K562 (cell line): ENCODE data around the gene OR3A3. TPM values are rescaled to one million over a fixed set of nuclear protein-coding genes. Genes with fewer than 3 reads are reported as not detected.

Source experiments
- ATAC-seq: fragments of 200-7000 bp; cut with Tn5 transposase; 3 replicates; pipeline ENCODE4 v1.9.1; 2020; ENCODE audit warnings: moderate library complexity
- BruUV-seq: library from RNA; stranded (reverse); fragments of 400-500 nt; replicated peaks from 2 replicates; lab custom pipeline; 2021; lab: Mats Ljungman, UMichigan
- CTCF ChIA-PET: fragments of 300-600 bp; formaldehyde crosslinking; extraction: SDS; loops from one replicate; lab custom pipeline; 2021; ENCODE audit warnings: low intra/inter-chr PET ratio; lab: Yijun Ruan, JAX
- POLR2A ChIA-PET: fragments of 300-600, 350-650 bp; sonication (Branson Sonifier 250); formaldehyde crosslinking; extraction: SDS; loops from one replicate; lab custom pipeline; 2021; ENCODE audit warnings: antibody characterized with exemption, inconsistent platforms; lab: Yijun Ruan, JAX
- DNase-seq, 4 experiments: peaks; one replicate each; pipeline versions ENCODE4 v3.0.0 to v3.0.0-alpha.2; 2011 to 2018; ENCODE audit warnings: low spot score in 3 of 4, mixed read lengths in 3 of 4; ENCODE audit errors: extremely low read depth in 1 of 4
- FAIRE-seq: peaks from 2 replicates; lab custom pipeline; 2011; peaks lifted over from hg19 to GRCh38; lab: Jason Lieb, UNC
- H2AFZ ChIP-seq: 2 replicates; pipeline ENCODE4 v1.6.0; 2011; ENCODE audit warnings: low read depth, low read length, control low read depth, inconsistent platforms
- H3K27ac ChIP-seq: fragments of 200-600 bp; 3 replicates; pipeline ENCODE4 v1.8.0; 2011; ENCODE audit warnings: low read depth, mild to moderate bottlenecking, control low read depth, inconsistent platforms, low read length, moderate library complexity, mixed read lengths; ENCODE audit errors: extremely low read depth
- H3K27me3 ChIP-seq, 2 experiments: fragments of 300-600 bp in 1 of 2; 2 replicates in 1 of 2; 3 replicates in 1 of 2; pipeline versions ENCODE4 v1.6.0 to v1.8.0; 2011; ENCODE audit warnings: inconsistent platforms in 2 of 2, low read length in 2 of 2, mild to moderate bottlenecking in 1 of 2, mixed read lengths in 1 of 2, moderate library complexity in 1 of 2; ENCODE audit not compliant: control insufficient read depth in 2 of 2, insufficient read depth in 2 of 2
- H3K36me3 ChIP-seq: fragments of 300-600 bp; 3 replicates; pipeline ENCODE4 v1.8.0; 2011; ENCODE audit warnings: mild to moderate bottlenecking, low read length, inconsistent platforms; ENCODE audit not compliant: control insufficient read depth, insufficient read depth
- H3K4me1 ChIP-seq, 2 experiments: fragments of 200-600 bp in 1 of 2; replicated peaks in 1 of 2; 2 replicates in 1 of 2; 3 replicates in 1 of 2; pipeline versions ENCODE4 v1.5.1 to v1.8.0; 2011; ENCODE audit warnings: inconsistent platforms in 2 of 2, low read length in 2 of 2, mild to moderate bottlenecking in 1 of 2, mixed read lengths in 1 of 2, moderate library complexity in 1 of 2; ENCODE audit not compliant: control insufficient read depth in 2 of 2, insufficient read depth in 2 of 2
- H3K4me2 ChIP-seq: 2 replicates; pipeline ENCODE4 v1.6.1; 2011; ENCODE audit warnings: low read length, control low read depth, inconsistent platforms, mixed read lengths; ENCODE audit not compliant: insufficient read depth
- H3K4me3 ChIP-seq: fragments of 200-600 bp; sonication (generic), shearing (Covaris generic); 2 replicates; pipeline ENCODE4 v1.5.1; 2016; ENCODE audit warnings: control low read depth, inconsistent platforms
- H3K79me2 ChIP-seq: fragments of 200-600 bp; 3 replicates; pipeline ENCODE4 v1.8.0; 2011; ENCODE audit warnings: low read length, inconsistent platforms; ENCODE audit not compliant: control insufficient read depth, insufficient read depth
- H3K9ac ChIP-seq, 2 experiments: 2 replicates each; pipeline versions ENCODE4 v1.6.0 to v1.6.1; 2011; ENCODE audit warnings: low read depth in 2 of 2, low read length in 2 of 2, control low read depth in 1 of 2, inconsistent platforms in 1 of 2, mild to moderate bottlenecking in 1 of 2, mixed read lengths in 1 of 2; ENCODE audit not compliant: insufficient read depth in 1 of 2
- H3K9me1 ChIP-seq: one replicate; pipeline ENCODE4 v1.6.0; 2011; ENCODE audit warnings: inconsistent platforms, mild to moderate bottlenecking, low read length, moderate library complexity; ENCODE audit not compliant: control insufficient read depth, insufficient read depth
- H3K9me3 ChIP-seq: replicated peaks from 2 replicates; pipeline ENCODE4 v1.5.1; 2011; ENCODE audit warnings: low read depth, low read length, inconsistent platforms; ENCODE audit not compliant: control insufficient read depth, insufficient read depth
- H4K20me1 ChIP-seq: replicated peaks from 2 replicates; pipeline ENCODE4 v1.6.1; 2011; ENCODE audit warnings: low read length, inconsistent platforms, mixed read lengths; ENCODE audit not compliant: control insufficient read depth, insufficient read depth
- ETS2 ChIP-seq: IDR thresholded peaks from 2 replicates; pipeline ENCODE4 v1.6.1; 2016; ENCODE audit warnings: borderline replicate concordance, missing genetic modification characterization, mild to moderate bottlenecking, moderate library complexity, missing compliant biosample characterization; ENCODE audit not compliant: poor library complexity, severe bottlenecking
- HOXB6 ChIP-seq: fragments of 250-450 bp; sonication (Bioruptor Pico); IDR thresholded peaks from 2 replicates; pipeline ENCODE4 v1.5.1; 2022; ENCODE audit warnings: mild to moderate bottlenecking, borderline replicate concordance
- KDM2B ChIP-seq: fragments of 250-450 bp; sonication (Bioruptor Pico); IDR thresholded peaks from 2 replicates; pipeline ENCODE4 v1.8.0; 2021; ENCODE audit warnings: mild to moderate bottlenecking, moderate library complexity
- RFX1 ChIP-seq: fragments of 450-650 bp; IDR thresholded peaks from 2 replicates; pipeline ENCODE4 v1.6.1; 2016; ENCODE audit warnings: mild to moderate bottlenecking, moderate library complexity
- RUNX1 ChIP-seq: sonication (generic); IDR thresholded peaks from 2 replicates; pipeline ENCODE4 v1.6.1; 2016; ENCODE audit warnings: antibody characterized with exemption, low read depth
- ZNF507 ChIP-seq: conservative IDR thresholded peaks from 2 replicates; pipeline ENCODE4 v1.6.1; 2017; ENCODE audit warnings: missing genetic modification characterization, missing compliant biosample characterization
- WGBS: fragments of 100-300 bp; shearing (Covaris generic); methylation state at CpG from one replicate; pipeline ENCODE4 v1.1.6; 2016; ENCODE audit warnings: low coverage, mixed read lengths; ENCODE audit not compliant: insufficient coverage; ENCODE audit errors: missing lambda C conversion rate; 5-methylcytosine and 5-hydroxymethylcytosine counted together
- in situ Hi-C: fragments of 300-500 bp; cut with MboI; formaldehyde crosslinking; loops from 4 replicates; pipeline ENCODE4 v1.15.0; 2018; ENCODE audit warnings: inconsistent platforms, mixed read lengths
- intact Hi-C: fragments of 100-400 bp; cut with micrococcal nuclease; formaldehyde crosslinking; loops from 2 replicates; pipeline ENCODE4 v1.14.2; 2022
- polyA plus RNA-seq, 8 experiments: library from polyadenylated mRNA; depleted of rRNA in 4 of 8; stranded (reverse) in 5 of 8; unstranded in 3 of 8; fragments of >200 nt; fragmentation: Nextera tagmentation in 2 of 8; fragmentation: Illumina TruSeq in 1 of 8; extraction: Ambion mirVana in 2 of 8; extraction: Trizol in 1 of 8; gene quantifications; 2 replicates each; pipeline versions ENCODE4 v1.2.1 to v1.2.3, GENCODE V29; 2011 to 2014; ENCODE audit warnings: inconsistent platforms in 1 of 8, missing spikeins in 1 of 8
- small RNA-seq: library from RNA; depleted of rRNA; stranded (forward); fragments of <200 nt; gene quantifications from one replicate; pipeline ENCODE3, GENCODE V24; 2014
- total RNA-seq, 7 experiments: library from RNA; depleted of rRNA in 6 of 7; stranded (reverse); fragments of >200 nt in 6 of 7; fragmentation: Illumina TruSeq in 2 of 7; extraction: Trizol in 2 of 7; gene quantifications; 2 replicates each; pipeline versions ENCODE4 v1.2.1 to v1.2.3, GENCODE V29; 2011 to 2021; ENCODE audit warnings: low replicate concordance in 1 of 7

OR3A3 gene
- total and polyA plus RNA-seq, 9 of the 15 experiments (the other 6 are each of a cell fraction or from before 2014, with no cell fraction given): not detected

- Histone ChIP-seq H3K27me3 (peaks cover 12 to 13% of the 10 kb centered on the region in 2 experiments; a peak in 3 of 5 replicates), H2AFZ (no peak overlapping the region), H3K9me3 (no peaks in the 10 kb centered on the region), H3K4me1 (no peaks in the 10 kb centered on the region; a peak in 1 of 5 replicates)
- intact Hi-C loops: no loop called here
- in situ Hi-C loops: no loop called here
- TF ChIP-seq RFX1 (no peak), ZNF507 (no peak), KDM2B (CRISPR knock-in tag) (no peak), RUNX1 (no peak), HOXB6 (no peak), ETS2 (tag) (no peak)
- TF ChIP-seq, all 486 proteins: peak for 0
- no peaks in the 10 kb centered on the region for H3K79me2 ChIP-seq
- 0% methylated on average over 4 of the region's 21 CpGs for WGBS
- ChIA-PET CTCF (no interaction called here), POLR2A (no interaction called here)
- no peaks in the 10 kb centered on the region for H4K20me1 ChIP-seq
- no peak overlapping the region for H3K4me2 ChIP-seq
- no TSS peak for BruUV-seq
- ATAC-seq (no peak), FAIRE-seq (no peak), DNase-seq (no peak)
- H3K4me3 ChIP-seq: no peak overlapping the region
- no peaks in the 10 kb centered on the region for H3K9me1 ChIP-seq
- H3K27ac ChIP-seq: no peak overlapping the region
- no peaks in the 10 kb centered on the region for H3K36me3 ChIP-seq
- H3K9ac ChIP-seq: no peak overlapping the region
Measured at GRCh38 chr17:3472137-3472536, 61.0 kb downstream of the OR3A3 start.

Small RNAs within 50 kb of the gene (small RNA-seq; reads per million reads assigned to genes)
- not detected for gene OR1AC1P

Other genes with a start within 250 kb of the OR3A3 start
Only the 7 nearest of the 12 such genes appear.
- gene OR3A1, start 113.0 kb upstream of the OR3A3 start, total RNA-seq (2014; rRNA removed): not detected in 2 replicates
- not detected in 2 replicates for gene OR3A1, start 113.0 kb upstream of the OR3A3 start, total RNA-seq (2014; rRNA removed; fragmentation: Illumina TruSeq; extraction: Trizol)
- gene OR3A1, start 113.0 kb upstream of the OR3A3 start, total RNA-seq (2015; rRNA removed; fragmentation: Illumina TruSeq; extraction: Trizol): not detected in 2 replicates
- gene OR3A1, start 113.0 kb upstream of the OR3A3 start, total RNA-seq (2021): not detected in 2 replicates
- gene OR3A1, start 113.0 kb upstream of the OR3A3 start, polyA plus RNA-seq (2011; rRNA removed): not detected in 2 replicates
- gene OR3A1, start 113.0 kb upstream of the OR3A3 start, polyA plus RNA-seq (2014; fragmentation: Illumina TruSeq; extraction: Trizol): not detected in 2 replicates
- gene OR3A1, start 113.0 kb upstream of the OR3A3 start, polyA plus RNA-seq (2014; fragmentation: Nextera tagmentation; extraction: Ambion mirVana): not detected
- not detected in 2 replicates for gene OR3A1, start 113.0 kb upstream of the OR3A3 start, polyA plus RNA-seq (2014; rRNA removed)
- gene OR3A2, start 25.1 kb upstream of the OR3A3 start, total RNA-seq (2014; rRNA removed): not detected in 2 replicates
- gene OR3A2, start 25.1 kb upstream of the OR3A3 start, total RNA-seq (2014; rRNA removed; fragmentation: Illumina TruSeq; extraction: Trizol): not detected in 2 replicates
- not detected in 2 replicates for gene OR3A2, start 25.1 kb upstream of the OR3A3 start, total RNA-seq (2015; rRNA removed; fragmentation: Illumina TruSeq; extraction: Trizol)
- gene OR3A2, start 25.1 kb upstream of the OR3A3 start, total RNA-seq (2021): not detected in 2 replicates
- gene OR3A2, start 25.1 kb upstream of the OR3A3 start, polyA plus RNA-seq (2011; rRNA removed): not detected in 2 replicates
- gene OR3A2, start 25.1 kb upstream of the OR3A3 start, polyA plus RNA-seq (2014; fragmentation: Illumina TruSeq; extraction: Trizol): not detected in 2 replicates
- gene OR3A2, start 25.1 kb upstream of the OR3A3 start, polyA plus RNA-seq (2014; fragmentation: Nextera tagmentation; extraction: Ambion mirVana): not detected
- not detected in 2 replicates for gene OR3A2, start 25.1 kb upstream of the OR3A3 start, polyA plus RNA-seq (2014; rRNA removed)
- gene OR1E1, start 13.0 kb upstream of the OR3A3 start, total RNA-seq (2014; rRNA removed): not detected in 2 replicates
- not detected in 2 replicates for gene OR1E1, start 13.0 kb upstream of the OR3A3 start, total RNA-seq (2014; rRNA removed; fragmentation: Illumina TruSeq; extraction: Trizol)
- gene OR1E1, start 13.0 kb upstream of the OR3A3 start, total RNA-seq (2015; rRNA removed; fragmentation: Illumina TruSeq; extraction: Trizol): not detected in 2 replicates
- gene OR1E1, start 13.0 kb upstream of the OR3A3 start, total RNA-seq (2021): not detected in 2 replicates
- gene OR1E1, start 13.0 kb upstream of the OR3A3 start, polyA plus RNA-seq (2011; rRNA removed): not detected in 2 replicates
- gene OR1E1, start 13.0 kb upstream of the OR3A3 start, polyA plus RNA-seq (2014; fragmentation: Illumina TruSeq; extraction: Trizol): not detected in 2 replicates
- gene OR1E1, start 13.0 kb upstream of the OR3A3 start, polyA plus RNA-seq (2014; fragmentation: Nextera tagmentation; extraction: Ambion mirVana): not detected
- gene OR1E1, start 13.0 kb upstream of the OR3A3 start, polyA plus RNA-seq (2014; rRNA removed): not detected in 2 replicates
- gene OR1E2, start 22.5 kb downstream of the OR3A3 start, total RNA-seq (2014; rRNA removed): not detected in 2 replicates
- gene OR1E2, start 22.5 kb downstream of the OR3A3 start, total RNA-seq (2014; rRNA removed; fragmentation: Illumina TruSeq; extraction: Trizol): not detected in 2 replicates
- gene OR1E2, start 22.5 kb downstream of the OR3A3 start, total RNA-seq (2015; rRNA removed; fragmentation: Illumina TruSeq; extraction: Trizol): not detected in 2 replicates
- gene OR1E2, start 22.5 kb downstream of the OR3A3 start, total RNA-seq (2021): not detected in 2 replicates
- not detected in 2 replicates for gene OR1E2, start 22.5 kb downstream of the OR3A3 start, polyA plus RNA-seq (2011; rRNA removed)
- gene OR1E2, start 22.5 kb downstream of the OR3A3 start, polyA plus RNA-seq (2014; fragmentation: Illumina TruSeq; extraction: Trizol): not detected in 2 replicates
- gene OR1E2, start 22.5 kb downstream of the OR3A3 start, polyA plus RNA-seq (2014; fragmentation: Nextera tagmentation; extraction: Ambion mirVana): not detected
- not detected in 2 replicates for gene OR1E2, start 22.5 kb downstream of the OR3A3 start, polyA plus RNA-seq (2014; rRNA removed)
- gene SPATA22, start 60.4 kb downstream of the OR3A3 start, total RNA-seq (2014; rRNA removed): 0.16 and 0.18 TPM in 2 replicates
- gene SPATA22, start 60.4 kb downstream of the OR3A3 start, total RNA-seq (2014; rRNA removed; fragmentation: Illumina TruSeq; extraction: Trizol): 0.44 and 0.73 TPM in 2 replicates
- gene SPATA22, start 60.4 kb downstream of the OR3A3 start, total RNA-seq (2015; rRNA removed; fragmentation: Illumina TruSeq; extraction: Trizol): 0.33 and 0.38 TPM in 2 replicates
- 0.33 TPM in 1 of 2 replicates, not detected in the other for gene SPATA22, start 60.4 kb downstream of the OR3A3 start, total RNA-seq (2021)
- 0.17 TPM in 1 of 2 replicates, not detected in the other for gene SPATA22, start 60.4 kb downstream of the OR3A3 start, polyA plus RNA-seq (2011; rRNA removed)
- gene SPATA22, start 60.4 kb downstream of the OR3A3 start, polyA plus RNA-seq (2014; fragmentation: Illumina TruSeq; extraction: Trizol): 0.62 and 0.77 TPM in 2 replicates
- gene SPATA22, start 60.4 kb downstream of the OR3A3 start, polyA plus RNA-seq (2014; fragmentation: Nextera tagmentation; extraction: Ambion mirVana): under 1 TPM; 0.48 to 0.66 TPM
- gene SPATA22, start 60.4 kb downstream of the OR3A3 start, polyA plus RNA-seq (2014; rRNA removed): 0.36 and 0.53 TPM in 2 replicates
- gene ASPA, start 64.6 kb downstream of the OR3A3 start, total RNA-seq (2014; rRNA removed): not detected in 2 replicates
- not detected in 2 replicates for gene ASPA, start 64.6 kb downstream of the OR3A3 start, total RNA-seq (2014; rRNA removed; fragmentation: Illumina TruSeq; extraction: Trizol)
- not detected in 2 replicates for gene ASPA, start 64.6 kb downstream of the OR3A3 start, total RNA-seq (2015; rRNA removed; fragmentation: Illumina TruSeq; extraction: Trizol)
- gene ASPA, start 64.6 kb downstream of the OR3A3 start, total RNA-seq (2021): not detected in 2 replicates
- gene ASPA, start 64.6 kb downstream of the OR3A3 start, polyA plus RNA-seq (2011; rRNA removed): not detected in 2 replicates
- gene ASPA, start 64.6 kb downstream of the OR3A3 start, polyA plus RNA-seq (2014; fragmentation: Illumina TruSeq; extraction: Trizol): not detected in 2 replicates
- gene ASPA, start 64.6 kb downstream of the OR3A3 start, polyA plus RNA-seq (2014; fragmentation: Nextera tagmentation; extraction: Ambion mirVana): not detected
- gene ASPA, start 64.6 kb downstream of the OR3A3 start, polyA plus RNA-seq (2014; rRNA removed): not detected in 2 replicates
- gene TRPV3, start 146.4 kb downstream of the OR3A3 start, total RNA-seq (2014; rRNA removed): 0.09 TPM in 1 of 2 replicates, not detected in the other
- 0.07 and 0.10 TPM in 2 replicates for gene TRPV3, start 146.4 kb downstream of the OR3A3 start, total RNA-seq (2014; rRNA removed; fragmentation: Illumina TruSeq; extraction: Trizol)
- 0.11 TPM in 2 replicates for gene TRPV3, start 146.4 kb downstream of the OR3A3 start, total RNA-seq (2015; rRNA removed; fragmentation: Illumina TruSeq; extraction: Trizol)
- 0.11 and 0.18 TPM in 2 replicates for gene TRPV3, start 146.4 kb downstream of the OR3A3 start, total RNA-seq (2021)
- 0.09 and 0.22 TPM in 2 replicates for gene TRPV3, start 146.4 kb downstream of the OR3A3 start, polyA plus RNA-seq (2011; rRNA removed)
- gene TRPV3, start 146.4 kb downstream of the OR3A3 start, polyA plus RNA-seq (2014; fragmentation: Illumina TruSeq; extraction: Trizol): 0.08 and 0.10 TPM in 2 replicates
- under 1 TPM in 1 of 2 experiments, not detected in 1; 0.03 TPM for gene TRPV3, start 146.4 kb downstream of the OR3A3 start, polyA plus RNA-seq (2014; fragmentation: Nextera tagmentation; extraction: Ambion mirVana)
- gene TRPV3, start 146.4 kb downstream of the OR3A3 start, polyA plus RNA-seq (2014; rRNA removed): 0.42 and 0.55 TPM in 2 replicates